ENCODE data around the gene KIAA0232. TPM values are rescaled to one million over a fixed set of nuclear protein-coding genes. Genes with fewer than 3 reads are reported as not detected.
"Not testable (repeated sequence)": the region's sequence is repeated elsewhere in the genome, so short reads cannot be mapped to it uniquely, and the experiment has no call there.

KIAA0232 gene
- polyA plus RNA-seq, 1 donor = 48.0 TPM

DNA sequence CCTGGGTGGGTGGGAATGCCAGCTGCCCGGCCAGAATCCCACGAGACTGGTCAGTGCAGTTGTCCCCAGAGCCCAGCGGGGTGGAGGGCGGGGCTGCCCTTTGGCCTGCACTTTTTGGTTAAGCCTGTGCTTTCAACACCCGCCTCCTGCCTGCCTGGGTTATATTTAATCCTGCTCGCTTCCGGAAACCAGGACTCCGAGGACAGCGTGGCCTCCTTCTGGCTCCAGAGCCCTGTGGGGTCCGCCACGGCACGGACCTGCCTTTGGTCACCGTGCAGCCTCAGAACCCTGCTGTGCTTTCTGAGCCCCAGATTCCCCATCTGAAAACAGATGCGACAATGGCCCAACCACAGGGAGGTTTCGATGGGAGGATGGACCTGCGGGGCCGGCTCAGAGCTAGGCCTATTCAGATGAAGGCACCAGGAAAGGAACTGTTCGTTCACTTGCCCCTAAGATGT lies 29.4 kb upstream of the KIAA0232 start:
- DNase-seq = no peak

DNA sequence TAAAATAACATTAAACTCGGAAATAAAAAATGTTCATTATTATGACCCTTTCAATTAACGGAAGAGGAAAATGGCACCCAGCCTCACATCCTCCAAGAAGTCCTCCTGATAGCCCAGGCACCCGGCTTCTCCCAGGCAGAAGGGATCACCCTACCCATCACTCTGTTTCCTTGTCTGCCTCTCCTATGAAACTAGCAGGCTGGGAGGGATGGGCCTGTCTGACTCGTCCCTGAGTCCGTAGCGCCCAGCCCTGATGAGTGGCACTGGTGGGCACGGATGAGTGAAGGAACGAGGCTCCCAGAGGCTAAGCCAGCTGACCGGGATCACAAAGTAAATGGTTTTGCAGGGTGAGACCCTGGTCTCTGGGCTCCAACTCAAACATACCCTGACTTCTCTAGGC lies 28.6 kb upstream of the KIAA0232 start:
- no peak for DNase-seq

DNA sequence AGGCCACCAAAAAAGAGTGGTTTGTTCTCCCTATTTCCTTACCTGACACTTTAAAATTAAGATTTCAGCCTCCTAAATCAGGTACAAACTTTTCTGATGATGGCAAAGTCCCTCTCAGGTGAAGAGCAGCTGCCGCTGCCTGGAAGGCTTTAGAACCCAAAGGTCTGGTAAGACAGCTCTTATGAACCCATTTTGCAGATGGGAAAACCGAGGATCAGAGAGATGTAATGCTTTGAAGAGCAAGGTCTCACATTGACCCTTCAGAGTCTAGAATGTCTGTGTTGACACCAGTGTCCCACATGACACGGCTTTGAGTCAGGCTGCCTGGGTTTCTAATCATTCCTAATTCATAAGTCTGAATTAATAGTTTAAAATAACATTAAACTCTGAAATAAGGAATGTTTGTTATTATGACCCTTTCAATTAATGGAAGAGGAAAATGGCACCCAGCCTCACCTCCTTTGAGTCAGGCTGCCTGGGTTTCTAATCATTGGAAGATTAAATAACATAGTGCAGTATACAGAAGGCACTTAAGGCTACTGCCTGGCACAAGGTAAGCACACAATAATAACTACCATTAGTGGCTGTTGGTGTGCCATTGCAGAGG lies 27.9 kb upstream of the KIAA0232 start:
- no peak for DNase-seq

DNA sequence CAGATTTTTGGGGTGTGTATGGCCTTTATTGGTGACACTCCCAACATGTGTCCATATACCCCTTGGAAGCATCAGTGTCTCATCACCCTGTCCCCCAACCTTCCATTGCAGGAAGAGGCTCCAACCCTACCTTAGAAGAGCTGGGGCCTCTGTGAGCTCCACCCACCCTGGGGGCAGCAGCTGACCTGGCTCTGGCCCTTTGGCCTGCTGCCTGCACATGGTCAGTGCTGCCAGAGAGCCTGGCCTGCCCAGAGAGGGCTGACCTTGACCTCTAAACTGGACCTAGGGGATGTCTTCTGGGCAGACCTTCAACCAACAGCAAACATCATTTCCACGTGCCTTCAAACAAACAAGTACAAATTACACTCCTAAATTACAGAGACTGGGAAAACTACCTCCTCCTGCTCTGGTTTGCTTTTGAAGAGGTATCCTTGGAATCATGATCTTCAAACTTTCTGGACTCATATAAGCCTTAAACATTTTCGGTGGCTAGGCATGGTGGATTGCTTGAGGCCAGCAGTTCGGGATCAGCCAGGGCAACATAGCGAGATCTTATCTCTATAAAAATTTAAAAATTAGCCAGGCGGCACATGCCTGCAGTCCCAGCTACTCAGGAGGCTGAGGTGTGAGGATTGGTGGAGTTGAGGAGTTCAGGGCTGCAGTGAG lies 27.3 kb upstream of the KIAA0232 start:
- no peak for DNase-seq

DNA sequence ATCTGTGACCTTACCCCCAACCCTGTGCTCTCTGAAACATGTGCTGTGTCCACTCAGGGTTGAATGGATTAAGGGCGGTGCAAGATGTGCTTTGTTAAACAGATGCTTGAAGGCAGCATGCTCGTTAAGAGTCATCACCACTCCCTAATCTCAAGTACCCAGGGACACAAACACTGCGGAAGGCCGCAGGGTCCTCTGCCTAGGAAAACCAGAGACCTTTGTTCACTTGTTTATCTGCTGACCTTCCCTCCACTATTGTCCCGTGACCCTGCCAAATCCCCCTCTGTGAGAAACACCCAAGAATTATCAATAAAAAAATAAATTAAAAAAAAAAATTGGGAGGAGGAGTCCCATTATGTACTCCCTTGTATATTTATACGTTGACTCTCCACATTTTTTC lies 26.2 kb upstream of the KIAA0232 start:
- not testable (repeated sequence) for DNase-seq

- DNase-seq = no peak
These were observed 23.8 kb upstream of the KIAA0232 start for GRCh38 chr4:6758728-6759127.

- DNase-seq = no peak
These were observed 21.7 kb upstream of the KIAA0232 start for GRCh38 chr4:6760865-6761264.

DNA sequence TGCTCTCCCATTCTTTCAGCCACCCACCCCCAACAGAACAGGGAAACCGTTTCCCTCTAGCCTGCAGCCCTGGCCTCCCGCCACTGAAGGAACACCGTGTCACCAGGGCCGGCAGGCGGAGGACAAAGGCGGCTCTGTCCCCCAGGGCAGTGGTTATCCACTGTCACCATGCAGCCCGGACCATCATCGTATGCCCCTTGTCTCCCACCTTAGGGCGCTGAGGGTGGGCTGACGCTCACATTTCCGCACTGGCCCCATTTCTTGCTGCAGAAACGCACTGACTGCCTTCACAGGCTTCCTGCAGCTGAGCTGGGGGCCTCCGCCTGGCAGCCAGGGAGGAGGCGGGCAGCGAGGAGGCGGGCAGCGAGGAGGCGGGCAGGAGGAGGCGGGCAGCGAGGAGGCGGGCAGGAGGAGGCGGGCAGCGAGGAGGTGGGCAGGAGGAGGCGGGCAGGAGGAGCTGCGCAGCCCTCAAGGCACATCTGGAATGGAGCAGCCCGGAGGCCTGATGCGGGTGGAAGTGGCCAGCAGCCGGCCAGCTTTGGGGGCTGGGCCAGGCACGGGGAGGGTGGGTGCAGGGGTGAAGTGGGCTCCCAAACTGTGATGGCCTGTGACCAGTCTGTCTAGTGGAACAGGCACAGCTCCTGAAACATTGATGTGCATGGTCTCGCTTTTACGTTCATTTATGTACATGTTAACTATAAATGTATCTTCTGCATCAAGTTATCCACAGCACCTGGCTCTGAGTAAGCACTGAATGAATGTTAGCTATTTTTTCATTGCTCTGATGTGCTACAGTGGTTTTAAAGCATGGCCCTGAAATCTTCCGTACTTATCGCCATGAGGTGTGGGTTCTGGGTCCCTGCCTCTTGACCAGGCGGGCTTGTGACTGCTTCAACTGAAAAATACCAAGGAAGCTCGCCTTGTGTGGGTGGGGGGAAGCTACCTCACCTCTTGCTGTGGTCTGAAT lies 20.6 kb upstream of the KIAA0232 start:
- no peak for DNase-seq

- no peak for DNase-seq
These were observed 19.1 kb upstream of the KIAA0232 start for GRCh38 chr4:6763330-6763851.

DNA sequence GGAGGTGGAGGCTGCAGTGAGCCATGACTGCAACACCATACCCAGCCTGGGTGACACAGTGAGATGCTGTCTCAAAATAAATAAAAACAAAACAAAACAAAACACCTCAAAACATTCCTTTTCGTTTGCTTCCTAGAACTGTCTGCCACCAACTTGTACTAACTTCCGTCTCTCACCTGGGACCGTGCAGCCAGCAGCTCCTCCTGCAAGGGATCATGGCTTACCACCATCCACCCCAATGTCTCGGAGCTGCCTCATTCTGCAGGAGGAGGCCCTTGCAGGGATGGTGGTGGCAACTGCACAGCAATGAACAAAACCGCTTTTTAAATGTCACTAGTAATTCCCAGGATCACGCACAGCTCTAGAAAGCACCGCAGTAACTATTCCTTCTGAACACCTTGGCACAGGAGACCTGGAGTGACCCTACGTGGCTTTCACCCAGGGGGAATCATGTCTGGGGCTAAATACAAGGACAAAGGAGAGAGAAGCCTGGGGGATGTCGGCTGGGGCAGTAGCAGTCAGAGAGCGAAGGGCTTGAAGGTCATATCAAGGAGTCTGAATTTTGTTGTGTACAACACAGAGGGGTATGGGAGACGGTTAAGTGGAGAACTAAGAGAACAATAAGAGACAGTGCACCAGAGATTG lies 17.4 kb upstream of the KIAA0232 start:
- DNase-seq = no peak

- no peak for DNase-seq
These were observed 16.8 kb upstream of the KIAA0232 start for GRCh38 chr4:6765703-6766102.

GRCh38 chr4:6767386-6767747 lies 15.2 kb upstream of the KIAA0232 start:
- no peak for DNase-seq

- DNase-seq = no peak
These were observed 14.6 kb upstream of the KIAA0232 start for GRCh38 chr4:6767748-6768538.

DNA sequence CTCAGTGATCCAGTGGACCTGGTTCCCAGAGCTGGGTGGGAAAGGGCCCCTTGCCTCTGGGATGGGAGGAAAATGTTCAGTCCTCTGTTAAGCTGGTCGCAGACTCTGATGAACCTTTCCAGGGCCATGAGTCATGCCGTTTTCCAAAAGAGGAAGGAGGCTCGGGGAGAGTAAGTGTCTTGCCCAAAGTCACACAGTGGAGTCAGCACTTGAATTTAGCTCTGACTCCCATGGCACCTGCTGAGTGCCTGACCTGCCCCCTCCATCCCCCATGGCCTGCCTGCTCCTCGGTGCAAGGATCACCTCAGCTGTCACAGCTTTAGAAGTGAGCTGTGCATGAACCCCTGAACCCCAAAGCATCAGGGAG lies 14.0 kb upstream of the KIAA0232 start:
- DNase-seq = no peak

- DNase-seq = no peak
These were observed 13.1 kb upstream of the KIAA0232 start for GRCh38 chr4:6769233-6769988.

GRCh38 chr4:6769989-6770420 lies 12.5 kb upstream of the KIAA0232 start:
- no peak for DNase-seq

DNA sequence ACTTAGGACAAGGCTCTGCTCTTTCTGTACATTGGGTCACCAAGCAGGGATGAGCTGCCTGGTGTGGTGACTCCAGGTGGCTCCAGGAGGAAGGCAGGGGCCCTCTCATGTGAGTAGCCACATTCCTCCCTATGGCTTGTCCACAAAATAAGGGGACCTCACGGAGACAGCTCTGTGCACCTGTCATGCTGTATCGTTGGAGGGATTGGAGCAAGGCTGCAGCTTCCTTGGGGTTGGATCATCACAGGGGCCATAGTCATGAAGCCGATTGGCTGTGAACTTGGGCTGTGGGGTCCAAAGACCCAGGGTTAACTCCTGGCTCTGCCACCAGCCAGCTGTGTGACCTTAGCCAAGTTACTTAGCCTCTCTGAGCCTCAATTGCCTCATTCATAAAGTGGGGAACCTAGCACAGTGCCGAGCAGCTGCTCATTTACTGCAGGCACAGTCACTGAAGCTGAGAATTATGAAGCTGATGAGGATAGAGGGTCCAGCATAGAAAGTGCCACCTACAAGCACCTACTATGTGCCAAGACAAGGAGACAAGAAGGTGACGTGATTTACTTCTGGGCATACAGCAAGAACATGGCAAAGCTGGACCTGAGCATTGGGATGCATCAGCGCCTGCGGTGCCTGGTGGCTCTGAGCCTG lies 11.8 kb upstream of the KIAA0232 start:
- no peak for DNase-seq

DNA sequence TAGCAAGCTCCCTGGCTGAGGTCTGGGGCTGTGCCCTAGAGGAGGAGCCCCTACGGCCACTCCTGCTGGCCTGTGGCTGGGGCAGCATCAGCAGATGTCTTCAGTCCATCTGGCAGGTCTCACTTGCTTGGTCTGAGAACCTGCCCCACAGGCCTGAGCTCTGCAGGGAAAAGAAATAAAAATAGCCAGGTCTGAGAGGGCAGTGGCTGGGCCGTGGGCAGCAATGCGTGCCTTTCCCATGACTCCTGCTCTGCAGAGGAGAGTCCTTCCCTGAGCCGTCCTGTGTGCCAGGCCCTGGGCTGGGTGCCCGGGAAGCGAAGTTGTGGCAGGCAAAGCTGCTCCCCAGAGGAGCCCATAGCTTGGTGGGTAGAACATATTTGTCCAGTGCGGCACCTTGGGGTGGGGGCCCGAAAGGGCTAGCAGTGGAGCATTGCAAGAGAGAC lies 11.3 kb upstream of the KIAA0232 start:
- DNase-seq = no peak

- no peak for DNase-seq
These were observed 10.2 kb upstream of the KIAA0232 start for GRCh38 chr4:6772223-6772928.
